GM19351 (cell line): Measurements from ENCODE around the gene ZNF316.
A peak's percentile ranks its signal among the peaks of the same experiment; 100 is the strongest.

Experiments used
- ATAC-seq: cut with Tn5 transposase; IDR thresholded peaks from one replicate; pipeline ENCODE4 v1.9.1; 2021; ENCODE audit warnings: mild to moderate bottlenecking, moderate library complexity; ENCODE audit not compliant: unreplicated experiment

ZNF316 gene

DNA sequence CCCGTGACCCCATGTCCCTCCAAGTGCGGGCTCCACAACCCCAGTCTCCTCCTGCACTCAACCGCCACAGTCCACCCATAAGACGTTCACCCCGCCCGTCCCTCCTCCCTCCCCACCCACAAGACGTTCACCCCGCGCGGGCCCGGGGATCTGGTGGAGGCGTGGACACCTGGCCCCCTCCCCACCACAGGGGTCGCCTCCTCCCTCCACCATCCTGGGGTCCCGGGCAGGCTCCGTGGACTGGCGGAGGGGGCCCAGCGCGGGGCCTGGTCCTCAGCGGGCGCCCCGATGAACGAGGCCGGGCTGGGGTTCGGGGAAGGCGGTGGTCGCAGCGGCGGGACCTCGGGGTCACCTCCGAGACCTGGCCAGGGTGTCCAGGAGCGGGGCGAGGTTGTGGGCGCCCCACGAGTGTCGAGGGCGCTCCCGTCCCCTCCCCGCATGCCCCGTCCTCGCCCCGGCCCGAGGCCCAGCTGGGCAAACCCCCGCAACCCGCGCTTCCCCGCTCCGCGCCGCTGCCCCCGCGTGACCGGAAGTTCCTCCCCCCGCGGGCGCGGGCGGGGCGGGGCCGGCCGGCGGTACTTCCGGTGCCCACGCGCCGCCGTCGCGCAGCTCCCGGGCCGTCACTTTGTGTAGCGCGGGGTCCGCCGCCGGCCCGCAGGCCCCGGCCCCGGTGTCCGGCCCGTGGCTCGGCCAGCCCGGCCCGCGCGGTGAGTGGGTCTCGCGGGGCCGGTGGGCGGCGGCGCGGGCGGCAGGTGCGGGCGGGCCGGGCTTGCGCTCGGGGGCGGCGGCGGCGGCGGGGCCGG lies at the start of gene ZNF316:
TSS of gene ZNF316 (plus strand) at position 578 of the 803 bp plus-strand sequence. CDS start 5,092 bp downstream, outside the sequence.
- peak; percentile 66 for ATAC-seq

DNA sequence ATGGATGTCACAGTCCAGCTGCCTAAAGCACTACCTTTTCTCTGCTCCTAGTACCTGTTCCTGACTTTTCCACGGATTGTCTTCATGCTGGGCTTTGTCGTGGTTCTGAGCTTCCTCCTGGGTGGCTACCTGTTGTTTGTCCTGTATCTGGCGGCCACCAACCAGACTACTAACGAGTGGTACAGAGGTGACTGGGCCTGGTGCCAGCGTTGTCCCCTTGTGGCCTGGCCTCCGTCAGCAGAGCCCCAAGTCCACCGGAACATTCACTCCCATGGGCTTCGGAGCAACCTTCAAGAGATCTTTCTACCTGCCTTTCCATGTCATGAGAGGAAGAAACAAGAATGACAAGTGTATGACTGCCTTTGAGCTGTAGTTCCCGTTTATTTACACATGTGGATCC lies 48.6 kb upstream of the ZNF316 start:
- ATAC-seq, result no peak

DNA sequence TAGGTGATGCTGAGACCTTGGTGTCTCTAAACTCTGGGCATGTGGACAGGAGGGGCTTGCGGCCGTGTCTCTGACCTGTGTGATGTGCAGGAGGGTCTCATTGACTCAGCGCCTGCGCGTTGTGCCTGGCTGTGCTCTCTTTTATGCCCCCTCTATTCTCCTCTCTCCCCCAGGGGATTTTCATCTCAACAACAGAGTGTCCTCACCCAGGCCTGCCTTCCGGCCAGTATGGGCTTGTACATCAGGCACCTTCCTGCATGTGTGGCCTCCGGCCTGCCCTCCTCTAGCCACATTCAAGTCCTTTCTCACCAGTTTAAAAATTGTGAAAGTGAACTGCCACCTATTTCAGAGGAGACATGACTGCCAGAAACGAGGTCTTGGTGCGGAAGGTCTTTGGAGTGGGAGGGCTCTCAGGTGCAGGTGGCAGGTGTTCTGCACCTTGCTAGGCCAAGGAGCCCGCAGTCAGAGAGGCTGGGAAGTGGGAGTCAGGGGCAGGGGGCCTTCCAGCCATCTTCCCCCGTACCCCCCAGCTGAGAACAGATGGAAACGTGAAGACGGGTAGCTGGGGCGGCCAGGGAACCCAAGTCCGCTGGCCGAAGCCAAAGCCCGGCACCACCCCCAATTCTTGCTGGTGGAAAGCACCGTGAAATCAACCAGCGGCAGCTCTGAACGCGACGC lies 47.8 kb upstream of the ZNF316 start:
- no peak for ATAC-seq

DNA sequence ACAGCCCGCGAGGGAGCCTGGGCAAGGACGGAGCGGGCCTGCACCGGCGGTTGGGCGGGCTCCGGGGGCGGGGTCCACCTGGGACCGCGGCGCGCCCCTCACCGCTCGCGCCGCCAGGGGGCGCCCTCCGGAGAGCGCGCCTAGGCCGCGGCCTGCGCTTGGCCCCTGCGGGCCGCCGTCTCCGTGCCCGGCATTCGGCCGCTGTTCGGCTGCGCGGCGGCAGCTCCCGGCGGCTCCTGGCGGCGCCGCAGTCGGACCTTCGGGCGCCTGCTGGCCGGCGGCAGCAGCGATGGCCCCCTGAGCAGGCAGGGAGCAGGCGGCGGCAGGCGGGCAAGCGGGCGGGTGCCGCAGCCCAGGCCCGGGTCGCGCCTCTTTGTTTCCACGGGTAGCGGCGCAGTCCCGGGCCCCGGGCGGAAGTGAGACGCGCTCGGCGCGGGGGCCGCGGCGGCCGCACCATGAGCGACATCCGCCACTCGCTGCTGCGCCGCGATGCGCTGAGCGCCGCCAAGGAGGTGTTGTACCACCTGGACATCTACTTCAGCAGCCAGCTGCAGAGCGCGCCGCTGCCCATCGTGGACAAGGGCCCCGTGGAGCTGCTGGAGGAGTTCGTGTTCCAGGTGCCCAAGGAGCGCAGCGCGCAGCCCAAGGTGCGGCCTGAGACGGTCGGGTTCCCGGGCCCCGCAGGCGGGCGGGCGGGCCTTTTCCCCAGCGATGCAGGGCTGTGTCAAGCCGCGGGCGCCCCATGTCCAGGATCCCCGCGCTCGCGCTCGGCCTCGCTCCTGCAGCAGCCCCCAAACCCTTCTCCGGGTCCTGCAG lies 47.1 kb upstream of the ZNF316 start, which contains the start of gene INTS15:
TSS of gene INTS15 (plus strand) at position 193 of the 816 bp plus-strand sequence. CDS start at position 456, 263 bp downstream.
- peak; percentile 80 for ATAC-seq

DNA sequence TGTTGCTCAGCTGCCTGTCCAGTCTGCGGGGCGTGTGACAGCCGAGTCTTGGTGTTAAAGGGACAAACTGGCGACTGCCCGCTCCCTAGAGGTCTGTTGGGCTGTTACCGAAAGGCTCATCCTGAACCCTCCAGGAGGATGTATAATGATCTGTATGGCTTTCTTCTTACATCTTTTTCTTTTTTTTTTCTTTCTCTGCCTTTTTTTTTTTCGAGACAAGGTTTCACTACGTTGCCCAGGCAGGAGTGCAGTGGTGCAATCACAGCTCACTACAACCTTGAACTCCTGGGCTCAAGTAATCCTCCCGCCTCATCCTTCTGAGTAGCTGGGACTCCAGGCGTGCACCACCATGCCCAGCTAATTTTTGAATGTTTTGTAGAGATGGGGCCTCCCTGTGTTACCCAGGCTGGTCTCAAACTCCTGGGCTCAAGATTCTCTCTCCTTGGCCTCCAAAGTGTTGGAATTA lies 46.4 kb upstream of the ZNF316 start:
- ATAC-seq, result peak; percentile 35

DNA sequence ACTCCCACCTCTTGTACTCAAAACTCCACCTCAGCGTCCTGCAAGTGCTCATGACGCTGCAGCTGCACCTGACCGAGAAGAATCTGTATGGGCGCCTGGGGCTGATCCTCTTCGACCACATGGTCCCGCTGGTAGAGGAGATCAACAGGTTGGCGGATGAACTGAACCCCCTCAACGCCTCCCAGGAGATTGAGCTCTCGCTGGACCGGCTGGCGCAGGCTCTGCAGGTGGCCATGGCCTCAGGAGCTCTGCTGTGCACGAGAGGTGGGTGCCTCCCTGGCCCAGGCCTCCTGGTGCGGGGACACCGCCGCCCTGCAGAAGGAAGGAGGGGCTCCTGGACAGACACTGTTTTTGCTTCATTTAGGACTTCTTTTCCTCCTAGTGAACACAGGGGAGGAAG lies 37.0 kb upstream of the ZNF316 start:
- ATAC-seq, result no peak

DNA sequence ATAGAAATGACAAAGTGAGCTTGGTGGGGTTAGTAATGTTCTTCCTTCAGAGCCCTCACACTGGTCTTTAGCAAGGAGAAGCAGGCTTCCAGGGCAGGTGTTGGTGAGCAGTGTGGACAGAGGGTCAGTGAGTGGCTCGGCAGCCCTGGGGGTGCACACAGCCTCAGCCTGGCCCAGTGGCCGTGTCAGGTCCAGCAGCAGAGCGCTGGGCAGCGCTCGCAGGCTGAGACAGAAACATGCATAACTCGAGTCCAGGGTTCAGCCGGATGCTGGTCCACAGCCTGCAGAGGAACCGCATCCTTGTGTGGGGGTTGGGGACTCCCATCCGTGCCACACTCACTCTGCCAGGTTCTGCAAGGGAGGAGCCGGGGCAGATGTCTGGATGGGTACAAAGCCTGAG lies 32.7 kb upstream of the ZNF316 start:
- no peak for ATAC-seq

DNA sequence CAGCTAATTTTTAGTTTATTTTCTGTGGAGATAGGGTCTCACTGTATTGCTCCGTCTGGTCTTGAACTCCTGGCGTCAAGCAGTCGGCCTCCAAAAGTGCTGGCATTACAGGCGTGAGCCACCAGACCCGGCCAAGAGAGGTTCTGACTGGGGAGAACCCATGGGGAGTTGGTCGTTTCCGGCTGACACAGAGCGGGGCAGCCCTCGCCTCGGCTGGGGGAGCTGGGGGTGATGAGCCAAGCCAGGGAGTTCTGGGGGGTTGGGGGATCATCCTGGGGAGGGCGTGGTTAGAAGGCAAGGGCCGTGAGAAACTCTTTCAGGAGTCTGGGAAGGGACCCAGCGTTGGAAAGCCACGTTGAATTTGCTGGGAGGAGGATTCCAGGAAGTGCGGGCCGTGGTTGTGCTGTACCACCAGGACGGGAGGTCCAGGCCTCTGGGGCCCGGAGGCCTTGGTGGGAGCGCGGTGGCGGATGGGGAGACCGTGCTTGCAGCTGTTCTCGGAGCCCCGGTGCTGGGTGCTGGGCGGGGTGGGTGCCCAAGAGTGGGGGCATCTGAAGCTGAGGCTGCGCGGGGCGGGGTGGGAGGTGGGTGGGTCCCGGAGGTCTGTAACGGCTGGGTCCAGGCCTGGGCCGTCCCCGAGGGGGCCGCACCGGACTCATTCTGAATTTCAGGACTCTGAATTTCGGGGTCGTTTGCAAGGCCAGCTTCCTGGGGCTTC lies 30.1 kb upstream of the ZNF316 start:
- no peak for ATAC-seq

DNA sequence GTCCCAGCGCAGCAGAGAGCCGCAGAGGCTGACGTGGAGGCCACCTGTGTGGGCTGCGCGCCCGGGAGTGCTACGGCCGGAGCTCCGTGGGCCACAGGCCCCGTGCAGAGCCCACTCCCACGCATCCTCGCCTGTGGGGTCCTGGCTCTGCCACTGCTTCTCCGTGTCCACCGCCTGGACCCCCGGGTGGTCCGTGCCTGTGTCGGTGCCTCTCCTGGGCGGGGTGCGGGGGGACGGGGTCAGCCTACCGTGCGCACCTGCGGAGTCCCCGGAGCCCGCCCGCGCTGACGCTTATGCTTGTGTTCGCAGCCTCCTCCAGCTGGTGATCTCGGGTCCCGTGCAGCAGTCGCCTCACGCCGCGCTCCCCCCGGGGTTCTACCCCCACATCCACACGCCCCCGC lies 29.5 kb upstream of the ZNF316 start:
- ATAC-seq, result no peak

DNA sequence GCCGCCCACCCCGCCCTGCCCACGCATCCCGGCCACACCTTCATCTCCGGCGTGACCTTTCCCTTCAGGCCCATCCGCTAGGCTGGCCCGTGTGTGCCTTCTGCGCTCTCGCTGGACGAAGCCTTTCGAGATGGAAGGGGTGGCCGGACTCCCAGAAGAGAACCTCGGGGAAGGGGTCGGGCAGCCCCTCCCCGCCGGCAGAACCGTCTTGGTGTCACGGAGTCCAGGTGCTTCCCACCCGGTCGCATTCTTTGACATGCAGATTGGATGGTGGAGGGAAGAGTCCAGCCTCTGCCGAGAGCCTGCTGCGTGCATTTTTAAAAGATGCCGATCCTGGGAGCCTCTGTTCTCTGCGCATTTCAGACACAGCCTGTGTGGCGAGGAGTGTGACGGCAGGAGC lies 29.0 kb upstream of the ZNF316 start:
- ATAC-seq, result no peak

DNA sequence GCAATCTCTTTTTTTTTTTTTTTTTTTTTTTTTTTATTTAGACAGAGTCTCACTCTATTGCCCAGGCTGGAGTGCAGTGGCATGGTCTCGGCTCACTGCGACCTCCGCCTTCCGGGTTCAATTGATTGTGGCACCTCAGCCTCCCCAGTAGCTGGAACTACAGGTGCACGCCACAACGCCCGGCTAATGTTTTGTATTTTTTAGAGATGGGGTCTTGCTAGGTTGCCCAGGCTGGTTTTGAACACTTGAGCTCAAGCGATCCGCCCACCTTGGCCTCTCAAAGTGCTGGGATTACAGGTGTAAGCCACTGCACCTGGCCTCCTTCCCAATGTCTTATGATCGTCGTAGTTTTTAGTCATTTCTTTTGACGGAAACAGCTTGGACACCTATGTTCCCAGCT lies 28.3 kb upstream of the ZNF316 start:
- ATAC-seq, result no peak

DNA sequence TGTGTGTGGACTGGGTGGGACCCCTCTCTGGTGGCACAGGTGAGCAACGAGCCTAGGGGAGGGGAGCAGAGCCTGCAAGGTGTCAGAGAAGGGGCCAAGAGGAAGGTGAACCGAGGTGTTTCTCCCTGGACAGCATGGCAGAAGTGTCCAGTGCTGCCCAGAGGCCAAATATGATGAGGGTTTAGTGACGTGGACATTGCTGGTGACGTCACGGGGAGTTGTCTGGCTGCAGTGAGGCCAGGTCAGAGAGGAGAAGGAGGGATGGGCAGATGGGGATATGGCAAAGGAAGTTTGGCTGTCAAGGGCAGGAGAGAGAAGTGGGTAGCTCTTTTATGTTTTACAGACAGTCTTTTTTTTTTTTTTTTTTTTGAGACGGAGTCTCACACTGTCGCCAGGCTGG lies 24.3 kb upstream of the ZNF316 start:
- no peak for ATAC-seq

DNA sequence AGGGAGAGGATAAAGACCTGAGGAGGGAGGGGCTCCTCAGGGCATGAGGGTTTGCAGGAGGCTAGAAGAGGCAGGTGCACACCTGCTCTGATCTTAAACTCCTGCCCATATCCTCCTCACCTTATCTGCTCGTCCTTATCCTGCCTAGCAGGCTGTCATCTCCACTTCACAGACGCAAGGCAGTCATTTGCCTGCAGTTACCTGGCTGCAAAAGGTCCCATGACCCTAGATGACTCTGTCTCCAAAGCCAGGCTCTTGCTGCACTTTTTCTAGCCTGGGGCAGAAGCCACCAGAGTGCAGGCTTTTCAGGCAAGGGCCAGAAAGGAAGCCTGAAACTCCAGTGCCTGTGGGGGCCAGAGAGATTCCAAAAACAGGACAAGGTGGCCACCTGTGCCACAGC lies 23.4 kb upstream of the ZNF316 start:
- ATAC-seq, result no peak

DNA sequence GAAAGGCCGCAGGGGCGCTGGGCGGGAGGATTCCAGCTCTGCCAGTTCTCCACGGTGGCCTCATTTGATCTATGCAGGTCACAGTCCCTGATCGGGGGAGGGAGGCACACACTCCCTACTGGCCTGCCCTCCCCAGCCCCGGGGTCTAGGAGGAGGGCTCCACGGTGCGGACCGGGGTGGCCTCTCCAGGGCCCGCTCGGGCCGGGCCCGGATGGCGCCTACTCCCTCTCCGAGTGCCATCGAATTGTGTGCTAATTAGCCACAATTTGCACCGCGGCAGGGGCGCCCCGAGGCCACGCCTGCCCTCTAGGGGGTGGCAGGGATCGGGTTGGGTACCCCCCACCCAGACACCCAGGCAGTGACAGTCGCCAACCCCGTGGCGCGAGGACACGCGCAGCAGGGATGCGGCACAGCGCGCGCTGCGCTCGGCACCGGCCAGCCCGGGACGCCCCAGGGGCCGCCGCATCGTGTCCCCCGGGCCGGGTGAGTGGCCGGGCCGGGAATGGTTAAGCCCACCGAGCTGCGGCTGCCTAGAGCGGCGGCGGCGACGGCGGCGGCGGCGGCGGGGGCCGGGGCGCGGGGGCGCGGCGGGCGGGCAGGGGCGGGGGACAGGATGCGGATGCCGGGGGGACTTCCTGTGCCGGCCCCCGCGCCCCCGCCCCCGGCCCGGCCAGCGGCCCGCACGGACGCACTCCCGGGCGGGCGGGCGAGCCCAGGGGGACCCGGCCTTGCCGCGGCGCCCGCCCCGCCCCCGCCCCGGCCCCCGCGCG lies 22.0 kb upstream of the ZNF316 start, which contains the start of gene ZNF853:
TSS of gene ZNF853 (plus strand) at position 658 of the 770 bp plus-strand sequence. CDS start 565 bp downstream, outside the sequence.
- ATAC-seq, result no peak

DNA sequence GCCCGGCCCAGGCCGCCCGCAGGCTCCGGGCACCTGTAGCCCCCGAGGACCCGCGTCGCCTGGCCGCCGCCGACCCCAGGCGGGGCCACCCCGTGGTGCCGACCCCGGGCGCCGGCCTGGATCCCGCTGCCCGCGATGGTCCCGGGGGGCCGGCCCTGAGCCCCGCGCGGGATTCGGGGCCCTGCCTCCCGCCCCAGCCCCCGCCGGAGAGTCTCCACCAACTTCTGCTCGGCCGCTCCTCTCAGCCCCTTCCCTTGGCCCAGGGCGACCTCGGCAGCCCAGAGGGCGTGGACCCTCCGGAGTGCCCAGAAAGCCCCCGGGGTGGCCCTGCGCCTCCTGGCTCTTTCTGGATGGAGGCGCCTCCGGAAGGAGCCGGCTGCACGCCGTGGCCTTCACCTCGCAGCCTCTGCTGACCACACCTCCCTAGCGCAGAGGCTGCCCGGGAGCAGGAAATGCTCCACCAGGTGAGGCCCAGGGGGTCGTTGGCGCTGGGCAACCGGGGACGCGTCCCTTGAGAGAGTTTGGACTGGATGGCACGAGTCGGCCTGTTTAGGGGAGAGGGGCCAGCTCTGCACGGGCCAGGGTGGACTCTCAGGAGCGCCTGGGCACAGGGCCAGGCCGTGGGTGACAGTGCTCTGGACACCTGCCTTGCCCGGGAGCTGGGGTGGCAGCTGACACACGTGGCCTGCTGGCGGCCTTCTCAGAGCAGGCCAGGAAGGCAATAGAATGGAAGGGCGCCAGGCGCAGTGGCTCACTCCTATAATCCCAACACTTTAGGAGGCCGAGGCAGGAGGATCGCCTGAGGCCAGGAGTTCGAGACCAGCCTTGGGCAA lies 21.2 kb upstream of the ZNF316 start:
- ATAC-seq, result no peak

DNA sequence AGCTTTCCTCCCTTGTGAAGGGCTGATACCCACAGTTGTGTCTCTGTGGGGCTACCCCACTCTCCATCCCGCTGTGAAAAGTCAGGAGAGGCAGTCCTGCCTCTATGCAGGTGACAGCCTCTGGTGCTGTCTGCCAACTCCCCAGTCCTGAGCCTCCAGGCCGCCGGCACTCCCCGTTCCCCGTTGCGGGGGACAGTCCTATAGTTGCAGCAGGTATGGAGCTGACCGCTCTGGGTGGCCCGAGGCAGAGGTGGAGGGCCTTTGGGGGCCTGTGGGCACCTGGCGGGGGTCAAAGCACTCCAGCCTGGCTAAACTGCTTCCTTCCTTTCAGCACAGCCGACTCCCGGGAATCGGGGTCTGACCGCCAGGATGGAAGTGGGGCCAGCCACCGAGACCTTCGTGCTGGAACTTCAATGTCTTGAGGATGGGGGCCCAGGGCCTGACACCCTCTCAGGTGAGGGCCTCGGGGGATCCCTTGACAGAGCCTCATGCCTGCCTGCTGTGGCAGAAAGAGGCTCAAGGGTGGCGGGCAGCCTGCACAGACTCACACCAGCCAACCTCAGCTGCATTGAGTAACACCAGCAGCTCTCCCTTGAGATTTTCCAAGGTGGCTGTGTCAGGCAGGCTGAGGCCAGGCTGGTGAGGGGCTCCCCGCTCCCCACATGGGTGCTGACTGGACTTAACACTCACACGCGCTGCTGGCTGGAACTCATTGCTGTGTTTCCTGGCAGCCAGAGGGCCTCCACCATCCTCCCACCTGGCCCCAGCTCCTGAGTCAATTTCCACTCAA lies 20.1 kb upstream of the ZNF316 start:
- ATAC-seq, result no peak

DNA sequence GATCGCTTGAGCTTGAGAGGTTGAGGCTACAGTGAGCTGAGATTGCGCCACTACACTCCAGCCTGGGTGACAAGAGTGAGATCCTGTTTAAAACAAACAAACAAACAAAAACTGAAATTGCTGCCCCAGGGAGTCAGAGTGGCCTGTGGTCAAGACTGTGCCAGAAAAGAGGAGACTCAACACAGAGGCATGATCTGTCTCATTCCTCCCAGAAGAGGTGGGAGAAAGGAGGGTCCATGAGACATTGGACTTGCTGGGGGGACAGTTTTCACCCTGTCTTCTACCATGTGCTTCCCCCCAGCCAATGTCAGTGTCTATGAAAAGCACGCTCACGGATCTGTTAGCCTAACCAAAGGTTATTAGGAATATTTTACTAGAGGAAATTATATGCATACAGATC lies 18.5 kb upstream of the ZNF316 start:
- no peak for ATAC-seq

DNA sequence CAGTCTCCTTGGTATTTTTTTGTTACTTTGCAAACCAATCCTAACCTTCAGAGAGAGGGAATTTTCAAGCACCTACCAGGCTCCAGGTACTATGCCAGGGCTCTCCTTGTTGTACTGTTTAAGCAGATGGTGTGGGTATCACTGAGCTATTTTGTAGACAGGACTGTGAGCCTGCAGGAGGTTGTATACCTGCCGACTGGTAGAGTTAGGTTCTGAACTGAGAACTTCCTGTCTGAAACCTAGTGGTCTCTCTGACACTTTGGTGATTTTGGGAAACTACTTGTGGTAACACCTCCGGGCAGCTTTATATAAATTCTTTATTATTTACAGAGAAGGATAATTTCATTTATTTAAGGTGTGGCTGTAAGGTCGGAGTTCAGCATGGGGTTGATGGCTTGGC lies 17.2 kb upstream of the ZNF316 start:
- no peak for ATAC-seq
